GM19463 (cell line): ENCODE measurements around the gene BCAS3.
"Not testable (repeated sequence)": the region's sequence is repeated elsewhere in the genome, so short reads cannot be mapped to it uniquely, and the experiment has no call there.

Source experiments
- ATAC-seq: cut with Tn5 transposase; IDR thresholded peaks from one replicate; pipeline ENCODE4 v1.9.1; 2021; ENCODE audit warnings: mild to moderate bottlenecking, moderate library complexity; ENCODE audit not compliant: unreplicated experiment

Gene BCAS3

DNA sequence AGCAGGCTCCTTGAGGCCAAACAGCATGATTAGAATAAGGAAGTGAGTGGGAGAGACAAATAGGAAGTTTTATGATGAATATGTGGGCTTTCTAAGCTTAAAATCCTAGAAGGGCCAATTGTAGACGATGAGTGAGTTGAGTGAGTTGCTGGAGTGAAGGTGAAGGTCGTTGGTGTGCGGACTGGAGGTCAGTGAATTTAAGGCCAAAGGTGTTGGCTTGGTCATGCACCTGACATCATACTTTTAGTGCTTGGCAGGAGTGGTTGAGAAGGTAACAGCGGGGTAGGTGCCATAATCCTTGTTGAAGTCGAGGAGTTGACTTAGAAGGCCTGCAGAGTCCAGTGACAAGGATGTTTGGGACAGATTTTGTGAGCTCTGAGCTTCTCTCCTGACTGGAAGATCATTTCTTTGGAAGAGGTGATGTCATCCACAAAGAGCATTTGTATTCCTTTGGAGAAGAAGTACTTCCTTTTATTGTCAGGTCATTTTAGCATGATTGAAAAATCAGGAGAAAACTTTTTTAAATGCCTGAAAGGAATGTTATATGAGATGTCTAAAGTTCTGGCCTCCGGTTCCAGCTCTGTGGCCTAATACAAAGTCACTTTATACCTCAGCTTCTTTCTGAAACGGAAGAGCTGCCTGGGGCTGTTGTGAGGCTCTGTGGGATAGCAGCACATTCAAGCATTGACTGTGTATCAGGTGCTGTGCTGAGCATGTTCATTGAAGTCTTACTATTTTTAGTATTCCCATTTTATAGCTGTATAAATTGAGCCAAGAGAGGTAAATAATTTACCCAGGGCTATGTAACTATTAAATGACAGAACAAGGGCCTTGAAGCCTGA lies 668.4 kb downstream of the BCAS3 start:
- ATAC-seq, result no peak

DNA sequence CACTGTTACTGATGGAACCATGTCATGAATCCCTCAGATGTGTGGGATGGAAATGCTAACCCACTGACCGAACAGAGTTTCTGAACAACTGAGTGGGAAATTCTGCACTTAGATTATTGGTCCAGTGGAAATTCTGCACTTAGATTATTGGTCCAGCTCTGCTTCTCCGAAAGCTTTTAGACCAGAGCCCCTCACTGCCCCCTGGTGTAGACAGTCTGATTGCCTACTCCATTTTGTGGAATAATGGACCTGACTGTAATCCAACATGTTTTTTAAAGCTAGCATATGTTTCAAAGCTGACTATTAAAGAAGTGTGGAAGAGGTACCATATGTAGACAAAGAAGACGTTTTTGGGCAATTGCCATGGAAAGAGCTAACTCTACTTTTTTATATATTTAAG lies 671.7 kb downstream of the BCAS3 start:
- no peak for ATAC-seq

DNA sequence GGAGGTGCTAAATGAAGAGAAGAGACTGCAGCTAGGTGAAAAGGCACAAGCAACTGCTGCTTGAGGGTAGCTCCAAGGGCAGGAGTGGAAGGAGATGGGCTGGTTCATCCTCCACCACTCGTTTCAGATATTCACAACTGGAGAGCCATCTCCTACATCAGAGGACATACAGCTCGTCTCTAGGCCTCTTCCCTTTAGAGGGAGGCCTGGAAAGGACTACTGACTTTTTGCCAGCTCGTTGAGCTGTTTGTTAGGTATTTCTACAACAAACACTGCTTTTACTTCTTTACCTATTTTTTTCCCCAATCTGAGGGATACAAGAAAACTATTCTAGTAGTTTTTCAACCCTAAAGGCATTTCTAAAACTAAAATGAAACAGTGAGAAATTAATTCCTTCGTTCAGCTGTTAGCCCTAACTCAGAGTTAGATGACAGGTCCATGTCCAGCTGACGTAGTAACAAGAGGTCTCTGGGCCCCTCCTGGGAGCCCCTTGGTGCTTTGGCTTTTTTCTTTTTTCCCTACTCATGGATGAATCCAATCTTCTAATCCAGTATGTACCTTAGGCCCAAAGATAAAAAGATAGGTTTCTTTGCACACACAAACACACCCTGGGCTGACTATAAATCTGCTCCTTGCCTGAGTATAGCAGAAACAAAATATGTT lies 674.2 kb downstream of the BCAS3 start:
- no peak for ATAC-seq

DNA sequence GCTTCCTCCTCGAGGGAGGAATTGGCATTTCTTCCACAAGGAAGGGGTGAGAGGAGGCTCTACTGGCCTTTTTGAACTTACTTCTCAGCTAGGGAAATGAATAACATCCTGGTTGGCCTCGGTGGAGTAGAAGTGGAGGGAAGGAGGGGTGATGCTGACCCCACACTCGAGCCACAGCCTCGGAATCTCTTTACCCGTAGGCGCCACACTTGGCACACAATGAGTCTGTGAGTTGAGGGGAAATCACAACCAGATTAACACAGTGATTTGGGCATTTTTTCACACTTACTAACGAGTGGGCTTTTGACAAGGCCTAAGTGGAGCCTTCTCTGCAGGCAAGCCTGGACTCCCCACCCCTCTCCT lies 674.7 kb downstream of the BCAS3 start:
- ATAC-seq, result no peak

DNA sequence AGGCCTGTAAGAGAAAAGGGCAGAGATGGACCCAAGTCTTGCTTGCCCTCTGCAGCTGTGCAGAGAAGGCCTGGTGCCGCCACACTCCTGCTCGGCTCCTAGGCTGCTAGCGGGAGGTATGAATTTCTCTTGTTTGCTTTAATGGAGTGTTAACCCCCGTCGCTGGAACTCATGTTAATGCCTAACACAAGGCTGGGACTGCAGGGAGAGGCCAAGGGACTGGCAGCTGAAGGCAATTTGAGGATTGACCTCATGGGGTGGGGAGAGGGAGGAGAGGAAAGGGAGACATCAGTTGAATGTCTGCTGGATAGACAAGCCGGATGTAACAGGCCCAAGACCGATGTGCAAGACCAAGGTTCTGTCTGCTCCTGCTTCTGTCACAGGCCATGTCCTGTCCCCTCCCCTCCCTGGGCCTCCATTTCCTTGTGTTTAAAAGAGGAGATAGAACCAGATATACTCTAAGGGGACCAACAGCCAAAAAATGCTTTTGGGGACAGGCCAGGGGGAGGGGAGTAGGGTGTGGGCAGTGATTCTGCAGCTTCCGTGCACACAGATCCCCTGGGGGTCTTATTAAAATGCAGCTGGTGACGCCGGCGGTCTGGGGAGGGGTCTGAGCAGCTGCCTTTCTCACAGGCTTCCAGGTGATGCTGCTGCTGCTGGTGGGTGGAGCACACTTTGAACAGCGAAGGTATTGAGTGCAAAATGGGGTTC lies 675.3 kb downstream of the BCAS3 start:
- ATAC-seq, result no peak

DNA sequence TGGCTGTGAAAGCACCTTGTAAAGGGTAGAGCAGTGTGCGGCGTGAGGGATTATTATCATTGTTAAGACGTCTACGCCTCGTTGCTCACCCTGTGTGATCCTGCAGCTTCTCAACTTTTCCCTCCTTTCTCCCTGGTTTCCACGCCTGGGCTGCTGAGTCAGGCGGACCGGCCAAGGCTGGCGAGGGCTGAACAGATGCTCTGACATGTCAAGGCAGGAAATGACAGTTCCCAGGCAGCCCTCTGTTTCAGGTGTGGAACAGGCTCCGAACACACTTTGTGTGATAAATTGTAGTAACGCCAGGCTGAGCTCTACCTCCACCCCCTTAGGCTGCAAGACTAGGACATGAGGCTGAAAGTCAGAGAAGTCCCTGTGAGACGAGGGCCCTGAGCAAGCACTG lies 676.0 kb downstream of the BCAS3 start:
- no peak for ATAC-seq

DNA sequence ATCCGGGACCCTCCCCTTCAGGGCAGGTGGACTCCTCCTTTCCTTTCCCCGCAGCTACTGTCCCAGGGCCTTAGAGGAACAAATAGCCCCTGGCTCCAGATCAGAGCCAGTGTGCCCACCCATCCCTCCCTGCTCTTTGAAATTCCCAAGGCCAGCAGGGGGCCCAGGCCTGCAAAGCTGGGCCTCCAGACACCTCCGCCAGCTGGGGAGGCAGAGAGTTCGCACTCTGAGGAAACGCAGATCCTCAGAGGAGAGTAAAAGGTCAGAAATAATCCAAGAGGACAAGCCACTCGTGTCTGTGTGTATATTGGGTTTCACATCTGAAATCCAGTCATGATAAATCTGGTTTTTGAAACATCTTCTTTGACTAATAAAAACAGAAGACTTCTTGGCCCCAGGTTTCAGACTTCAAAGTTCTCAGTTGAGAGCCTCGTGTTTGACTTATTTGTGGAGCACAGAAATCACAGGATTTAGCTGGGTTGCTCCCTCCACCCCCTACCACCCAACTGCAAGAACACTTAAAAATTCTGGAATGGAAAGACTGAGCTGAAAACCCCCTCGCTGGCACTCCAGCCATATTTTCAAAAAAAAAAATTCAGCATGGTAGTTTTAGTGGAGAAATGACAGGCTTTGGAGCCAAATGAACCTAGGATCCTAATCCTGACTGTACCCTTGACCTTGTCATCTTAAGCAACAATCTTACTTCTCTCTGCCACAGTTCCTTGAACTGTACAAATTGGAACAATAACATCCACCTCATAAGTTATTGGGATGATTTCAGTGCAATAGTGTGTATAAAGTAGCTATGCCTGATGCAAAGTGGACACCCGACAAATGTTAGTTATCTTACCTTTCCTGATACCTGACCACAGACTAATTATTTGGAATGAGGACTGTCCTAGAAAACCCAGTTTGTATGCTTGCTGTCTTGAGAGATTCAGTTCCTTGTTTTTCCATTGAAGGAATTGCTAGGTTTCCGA lies 677.5 kb downstream of the BCAS3 start:
- ATAC-seq, result no peak

DNA sequence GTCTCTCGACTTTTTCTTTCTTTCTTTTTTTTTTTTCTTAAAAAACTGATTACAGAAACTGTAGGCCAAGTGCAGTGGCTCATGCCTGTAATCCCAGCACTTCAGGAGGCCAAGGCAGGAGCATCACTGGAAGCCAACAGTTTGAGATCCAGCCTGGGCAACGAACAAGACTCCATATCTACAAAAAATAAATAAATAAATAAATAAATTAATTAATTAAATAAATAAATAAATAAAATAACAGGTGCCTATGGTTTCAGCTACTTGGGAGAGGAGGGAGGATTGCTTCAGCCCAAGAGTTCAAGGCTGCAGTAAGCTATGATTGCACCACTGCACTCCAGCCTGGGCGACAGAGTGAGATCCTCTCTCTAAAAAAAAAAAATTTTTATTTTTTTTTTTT lies 679.4 kb downstream of the BCAS3 start:
- not testable (repeated sequence) for ATAC-seq

DNA sequence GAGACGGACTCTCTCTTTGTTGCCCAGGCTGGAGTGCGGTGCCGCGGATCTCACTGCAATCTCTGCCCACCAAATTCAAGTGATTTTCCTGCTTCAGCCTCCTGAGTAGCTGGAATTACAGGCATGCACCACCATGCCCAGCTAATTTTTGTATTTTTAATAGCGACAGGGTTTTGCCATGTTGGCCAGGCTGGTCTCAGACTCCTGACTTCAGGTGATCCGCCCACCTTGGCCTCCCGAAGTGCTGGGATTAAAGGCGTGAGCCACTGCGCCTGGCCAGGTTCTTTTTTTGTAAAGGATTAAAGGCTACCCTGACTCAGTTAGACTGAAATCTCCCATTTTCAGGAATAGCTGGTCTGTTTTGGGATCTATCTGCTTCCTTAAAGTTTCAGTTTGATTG lies 681.9 kb downstream of the BCAS3 start:
- ATAC-seq, result not testable (repeated sequence)

DNA sequence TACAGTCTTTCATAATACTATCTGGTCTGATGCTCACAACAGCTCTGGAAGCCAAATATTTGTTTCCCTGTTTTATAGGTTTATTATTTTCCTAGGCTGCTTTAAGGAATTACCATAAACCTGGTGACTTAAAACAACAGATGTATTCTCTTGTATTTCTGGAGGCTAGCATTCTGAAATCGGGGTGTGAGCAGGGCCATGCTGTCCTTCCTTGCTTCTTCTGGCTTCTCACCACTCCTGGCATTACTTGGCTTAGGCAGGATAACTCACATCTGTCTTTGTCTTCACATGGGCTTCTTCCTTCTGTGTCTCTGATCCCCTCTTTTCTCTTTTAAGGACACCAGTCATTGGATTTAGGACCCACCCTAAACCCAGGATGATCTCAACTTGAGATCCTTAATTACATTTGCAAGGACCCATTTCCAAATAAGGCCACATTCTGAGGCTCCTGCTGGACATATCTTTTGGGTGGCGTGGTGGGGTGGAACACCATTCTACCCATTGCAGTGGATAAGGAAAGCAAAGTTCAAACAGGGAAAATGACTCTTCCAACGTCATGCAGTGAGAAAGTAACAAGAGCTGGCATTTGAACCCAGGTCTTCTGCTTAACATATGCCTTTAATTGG lies 682.8 kb downstream of the BCAS3 start:
- ATAC-seq, result no peak

DNA sequence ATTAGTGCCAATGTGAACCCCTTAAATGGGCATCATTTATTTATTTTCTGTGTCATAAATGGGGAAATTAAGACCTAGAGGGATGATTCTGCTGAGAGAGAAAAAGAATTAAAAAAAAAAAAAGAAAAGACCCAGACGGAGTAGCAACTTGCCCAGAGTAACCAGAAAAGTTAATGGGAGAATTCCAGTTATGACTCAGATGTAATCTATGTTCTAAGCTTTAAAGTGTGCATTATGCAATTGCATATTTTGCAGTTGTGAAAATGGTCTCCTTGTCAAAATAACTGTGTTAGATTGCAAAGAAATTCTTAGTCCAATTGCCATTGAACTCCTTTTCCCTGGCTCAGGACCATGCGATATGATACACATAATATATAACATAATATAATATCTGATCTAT lies 683.4 kb downstream of the BCAS3 start:
- no peak for ATAC-seq

DNA sequence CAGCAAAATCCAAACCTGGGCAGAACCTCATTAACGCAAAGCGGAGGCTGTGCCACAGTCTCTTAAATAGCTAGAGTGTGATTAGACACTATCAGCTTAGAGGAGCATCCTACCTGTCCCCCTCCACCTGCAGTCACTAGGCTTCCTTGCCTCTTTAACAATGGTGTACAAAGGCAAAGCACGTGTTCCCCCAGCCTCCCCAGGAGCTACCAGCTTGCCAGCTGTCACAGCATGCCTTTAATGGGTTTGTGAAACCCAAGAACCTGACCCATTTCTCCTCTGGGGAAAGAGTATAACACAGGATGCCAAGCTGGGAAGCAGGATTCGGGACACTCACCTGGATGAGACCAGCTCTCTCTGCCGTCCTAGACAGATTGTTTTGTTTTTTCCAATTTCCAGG lies 684.7 kb downstream of the BCAS3 start:
- ATAC-seq, result no peak

DNA sequence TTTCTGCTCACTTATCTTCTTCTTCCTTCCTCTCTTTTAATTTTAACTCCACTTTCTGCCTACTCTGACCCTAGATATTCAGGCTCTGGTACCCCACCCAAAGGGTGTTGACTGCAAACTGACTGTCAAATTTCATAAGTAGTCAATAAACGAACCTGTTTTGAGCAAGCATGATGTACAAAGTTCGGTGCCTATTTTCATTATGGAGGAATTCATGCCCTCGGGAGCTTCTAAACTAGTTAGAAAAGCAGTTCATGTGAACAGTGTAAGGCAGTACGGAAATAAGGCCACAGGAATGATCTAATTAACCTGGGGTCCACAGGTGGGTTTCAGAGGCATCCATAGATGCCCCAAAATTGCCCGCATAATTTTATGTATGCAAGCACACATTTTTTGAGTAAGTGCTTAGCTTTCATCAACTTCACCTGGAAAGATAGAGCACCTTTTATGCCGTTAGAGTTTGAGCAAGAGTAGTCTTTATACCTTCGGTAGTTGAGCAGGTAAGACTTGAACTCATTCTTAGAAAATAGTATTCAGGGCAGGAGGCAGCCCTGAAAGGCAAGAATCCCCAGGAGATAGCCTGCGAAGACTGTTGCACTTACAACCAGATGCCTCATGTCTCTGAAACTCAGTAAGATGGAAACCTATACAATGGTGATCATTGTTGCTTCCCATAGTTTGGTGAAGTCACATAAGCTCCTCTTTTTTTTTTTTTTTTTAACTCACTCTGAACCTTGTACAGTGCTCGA lies 685.4 kb downstream of the BCAS3 start:
- no peak for ATAC-seq

DNA sequence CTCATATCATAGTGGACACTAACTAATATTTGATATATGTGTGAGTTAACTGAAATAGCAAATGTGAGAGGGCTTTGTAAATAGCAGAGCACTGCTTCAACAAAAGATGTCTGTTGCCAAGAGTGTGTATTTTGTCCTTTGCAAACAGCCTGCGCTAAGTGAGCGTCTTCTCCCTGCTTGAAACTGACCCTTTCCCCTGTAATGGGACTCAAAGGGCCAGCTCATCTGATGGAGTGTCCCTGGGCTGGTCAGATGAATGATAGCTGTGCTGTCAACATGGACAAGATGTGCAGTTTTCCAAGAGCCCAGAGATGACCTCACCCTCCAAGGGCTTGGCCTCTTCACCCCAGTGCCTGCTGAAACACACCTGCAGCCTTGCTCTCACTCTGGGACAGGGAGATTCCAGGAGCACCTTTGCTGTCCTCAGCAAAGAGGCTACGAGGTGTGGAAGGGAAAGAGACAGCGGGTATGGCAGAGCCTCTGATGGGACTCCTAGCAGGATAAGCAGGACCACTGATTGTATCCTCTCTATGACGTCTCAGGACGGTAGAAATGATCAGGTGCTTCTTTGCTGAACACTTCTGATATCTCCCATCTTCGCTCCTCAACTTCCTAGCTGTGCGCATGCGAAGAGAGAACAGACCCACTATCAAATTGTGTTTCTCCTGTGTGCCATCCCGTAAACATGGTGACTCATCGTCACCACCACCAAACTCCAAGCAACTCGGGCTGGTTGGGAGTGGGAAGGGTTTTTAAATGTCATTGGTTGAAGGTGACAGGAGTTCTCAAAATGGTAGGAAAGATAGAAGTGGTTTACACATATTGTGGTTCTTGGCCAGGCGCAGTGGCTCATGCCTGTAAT lies 686.2 kb downstream of the BCAS3 start:
- ATAC-seq, result no peak

DNA sequence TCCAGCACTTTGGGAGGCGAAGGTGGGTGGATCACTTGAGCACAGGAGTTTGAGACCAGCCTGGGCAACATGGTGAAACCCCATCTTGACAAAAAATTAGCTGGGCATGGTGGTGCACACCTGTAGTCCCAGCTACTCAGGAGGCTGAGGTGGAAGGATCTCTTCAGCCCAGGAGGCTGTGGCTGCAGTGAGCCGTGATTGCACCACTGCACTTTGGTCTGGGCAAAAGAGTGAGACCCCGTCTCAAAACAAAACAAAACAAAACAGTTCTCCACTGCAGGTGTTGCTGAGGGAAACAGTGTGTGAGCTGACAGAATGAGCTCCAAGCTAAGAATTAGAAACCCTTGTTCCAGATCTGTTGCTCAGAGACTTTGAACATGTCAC lies 686.8 kb downstream of the BCAS3 start:
- no peak for ATAC-seq

DNA sequence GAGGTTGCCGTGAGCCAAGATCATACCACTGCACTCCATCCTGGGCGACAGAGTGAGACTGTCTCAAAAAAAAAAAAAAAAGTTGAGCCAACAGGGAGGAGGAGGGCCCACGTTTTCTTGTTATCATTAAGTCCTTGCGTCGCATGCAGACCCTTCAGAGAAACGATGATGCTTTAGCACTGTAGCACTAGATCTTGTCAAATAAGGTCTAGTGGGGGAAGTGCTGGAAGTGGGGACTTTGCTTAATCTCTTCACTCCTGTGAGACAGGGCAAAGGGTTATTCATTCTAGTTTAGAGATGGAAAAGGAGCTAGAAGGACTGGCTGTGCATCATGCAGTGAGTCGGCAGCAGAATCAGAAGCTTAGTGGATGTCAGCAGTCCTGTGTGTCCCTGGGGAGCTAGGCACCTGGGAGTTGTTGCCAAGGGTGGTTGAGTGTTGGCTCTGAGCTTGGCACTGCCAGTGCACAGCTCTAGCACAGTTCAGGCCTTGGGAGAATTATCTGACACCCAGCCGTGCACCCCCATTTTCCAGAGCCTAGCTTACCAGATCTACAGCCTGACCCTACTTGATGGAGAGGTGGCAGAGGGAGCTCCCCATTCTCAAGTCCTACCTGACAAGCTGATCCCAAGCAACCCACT lies 688.5 kb downstream of the BCAS3 start:
- ATAC-seq, result no peak

DNA sequence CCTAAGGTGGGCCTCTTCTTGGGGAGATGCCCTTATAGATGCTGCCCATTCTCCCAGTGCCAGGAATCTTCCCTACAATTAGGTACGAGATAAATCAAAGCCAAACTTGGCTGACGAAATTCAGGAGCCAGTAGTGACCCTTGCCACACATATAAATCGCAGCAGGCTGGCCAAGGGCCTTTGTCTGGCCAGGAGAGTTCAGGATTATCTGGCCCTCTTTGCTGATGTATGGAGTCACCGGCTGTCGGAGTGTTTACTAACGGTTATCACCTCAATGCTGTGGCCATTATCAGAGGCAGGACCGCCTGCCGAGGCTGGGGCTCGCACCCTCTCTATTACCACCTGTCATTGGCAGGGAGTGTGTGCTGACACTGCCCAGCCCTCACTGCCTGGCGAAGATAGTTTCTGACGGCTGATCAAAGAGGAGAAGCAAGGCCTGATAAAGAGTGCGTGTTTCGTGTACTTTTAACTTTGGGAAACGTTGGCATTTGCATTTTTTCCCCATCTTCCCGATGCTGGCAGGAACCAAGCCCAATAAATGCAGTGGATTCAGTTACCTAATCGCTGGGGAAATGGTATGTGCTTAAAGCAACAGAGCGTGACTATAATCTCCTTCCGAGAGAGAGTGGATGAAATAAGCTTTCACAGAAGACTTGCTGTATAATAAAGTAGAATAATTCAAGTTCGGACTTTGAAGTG lies 689.2 kb downstream of the BCAS3 start:
- ATAC-seq, result no peak
